ENCODE results near the gene POR.

DNA sequence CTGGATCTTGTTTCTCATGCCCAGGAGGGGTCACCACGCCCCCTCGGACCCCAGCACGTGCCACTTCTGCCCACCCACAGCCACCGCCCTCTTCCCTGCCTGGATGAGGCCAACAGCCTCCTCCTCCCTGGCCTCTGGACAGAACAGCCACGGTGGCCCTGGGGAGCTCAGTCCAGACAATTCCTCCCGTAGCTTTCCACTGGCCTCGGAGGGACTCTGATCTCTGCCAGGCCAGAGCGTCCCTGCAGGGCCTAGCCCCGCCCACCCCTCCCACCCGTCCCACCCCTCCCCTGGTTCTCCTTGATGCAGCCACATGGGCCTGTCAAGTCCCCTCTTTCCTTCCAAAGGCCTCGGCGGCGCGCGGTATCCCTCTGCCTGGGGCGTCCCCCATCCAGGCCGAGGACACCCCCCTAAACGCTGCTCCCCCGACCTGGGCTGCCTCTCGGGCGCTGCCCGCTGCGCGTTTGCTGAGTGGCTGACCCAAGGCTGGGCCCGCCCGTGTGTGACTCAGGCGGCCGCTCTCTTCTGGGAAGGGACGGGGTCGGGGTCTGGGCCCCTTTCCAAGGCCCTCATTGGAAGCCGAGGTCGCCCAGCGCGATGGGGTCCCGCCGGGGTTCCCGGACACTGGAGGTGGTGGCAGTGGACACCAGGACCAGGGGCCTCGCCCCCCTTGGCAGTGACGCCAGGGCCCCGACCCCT is 78.9 kb downstream of the POR start:
- TF ChIP-seq CTCF (IDR thresholded peaks at IDR 0.05) (no peak), EZH2 (IDR thresholded peaks at IDR 0.05; ENCODE audit: borderline replicate concordance, insufficient read depth, low read depth, low read length, poor library complexity, severe bottlenecking) (no peak)
